Renal cortex interstitium (tissue), 11 donors: ENCODE results near the gene PCDH15. TPM values are rescaled to one million over a fixed set of nuclear protein-coding genes. Genes with fewer than 3 reads are reported as not detected.
A peak's percentile ranks its signal among the peaks of the same experiment; 100 is the strongest.
"Not testable (repeated sequence)": the region's sequence is repeated elsewhere in the genome, so short reads cannot be mapped to it uniquely, and the experiment has no call there.

Experiments used
- DNase-seq, 11 donors: peaks; one replicate each; pipeline ENCODE4 v3.0.0-alpha.2; 2013; ENCODE audit warnings: low read depth in 9 of 11, low spot score in 4 of 11; ENCODE audit errors: extremely low read depth in 1 of 11
- polyA plus RNA-seq, 3 donors: library from polyadenylated mRNA; unstranded; fragments of 120-200 nt; gene quantifications; one replicate each; pipeline ENCODE4 v1.2.1, GENCODE V29; 2013; ENCODE audit not compliant: insufficient read length in 3 of 3

The PCDH15 gene
- polyA plus RNA-seq, 3 donors: 7.6 to 11.1 (median 7.7) TPM

- DNase-seq: no peak
Observed at GRCh38 chr10:54469587-54470323, 331.3 kb downstream of the PCDH15 start.

GRCh38 chr10:54454271-54454670 is 346.8 kb downstream of the PCDH15 start:
- no peak for DNase-seq

- DNase-seq: peak in 6 of 11 donors; percentile 9 to 33 (median 18)
Observed at GRCh38 chr10:54449056-54449455, 352.0 kb downstream of the PCDH15 start.

DNA sequence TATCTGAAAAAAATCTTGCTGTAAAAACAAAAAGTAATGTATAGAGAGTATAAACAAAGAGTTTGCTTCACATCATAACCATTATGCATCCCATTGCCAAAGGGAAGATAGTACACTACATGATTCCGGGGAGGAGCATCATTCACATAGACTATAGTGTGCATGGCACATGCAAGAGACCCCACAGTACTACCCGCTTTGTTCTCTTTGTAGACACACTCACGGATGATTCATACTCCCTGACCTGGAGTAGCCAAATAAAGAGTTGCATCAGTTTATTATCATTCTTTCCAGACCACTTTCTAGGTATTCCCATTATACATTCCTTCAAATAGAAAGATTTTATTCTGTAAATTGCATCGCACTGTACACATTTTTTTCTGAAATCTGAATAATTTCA is 356.9 kb downstream of the PCDH15 start:
- DNase-seq: no peak

- DNase-seq: peak in 3 of 11 donors; percentile 7 to 20 (median 15)
Observed at GRCh38 chr10:54441275-54441674, 359.8 kb downstream of the PCDH15 start.

GRCh38 chr10:54434782-54435181 is 366.2 kb downstream of the PCDH15 start:
- DNase-seq: no peak

DNA sequence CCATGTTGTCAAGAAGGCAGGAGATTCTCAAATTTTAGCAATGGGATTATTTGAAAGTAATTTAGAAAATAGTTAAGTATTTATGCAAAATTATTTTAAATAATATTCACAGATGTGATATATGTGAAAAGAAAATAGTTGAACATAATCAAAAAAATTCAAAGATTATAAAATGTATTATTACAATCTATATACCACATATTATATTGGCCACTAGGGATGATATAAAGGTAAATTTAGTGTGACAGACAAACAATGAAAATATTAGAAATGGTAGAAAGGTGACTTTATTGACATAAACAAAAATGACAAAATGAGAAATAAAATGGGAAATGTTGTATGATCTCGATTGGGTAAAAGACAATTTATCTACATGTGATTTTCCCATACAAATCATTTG is 385.5 kb downstream of the PCDH15 start:
- no peak for DNase-seq

DNA sequence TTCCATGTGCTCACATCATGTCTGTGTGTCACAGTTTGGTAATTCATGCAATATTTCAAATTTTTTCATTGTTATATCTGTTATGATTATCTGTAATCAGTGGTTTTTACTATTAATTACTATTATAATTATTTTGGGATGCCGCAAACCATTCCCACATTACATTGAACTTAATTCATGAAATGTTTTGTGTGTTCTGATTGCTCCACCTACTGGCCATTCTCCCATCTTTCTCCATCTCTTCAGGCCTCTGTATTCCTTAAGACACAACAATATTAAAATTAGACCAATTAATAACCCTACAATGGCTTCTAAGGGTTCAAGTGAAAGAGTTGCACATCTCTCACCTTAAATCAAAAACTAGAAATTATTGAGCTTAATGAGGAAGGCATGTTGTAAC is 398.5 kb downstream of the PCDH15 start:
- peak in 8 of 11 donors; percentile 1 to 31 (median 22) for DNase-seq

GRCh38 chr10:54396031-54396430 is 405.0 kb downstream of the PCDH15 start:
- DNase-seq: no peak

- DNase-seq: not testable (repeated sequence)
Observed at GRCh38 chr10:54394598-54394997, 406.4 kb downstream of the PCDH15 start.

- DNase-seq: no peak
Observed at GRCh38 chr10:54372179-54372578, 428.9 kb downstream of the PCDH15 start.

- no peak for DNase-seq
Observed at GRCh38 chr10:54368984-54369383, 432.0 kb downstream of the PCDH15 start.

DNA sequence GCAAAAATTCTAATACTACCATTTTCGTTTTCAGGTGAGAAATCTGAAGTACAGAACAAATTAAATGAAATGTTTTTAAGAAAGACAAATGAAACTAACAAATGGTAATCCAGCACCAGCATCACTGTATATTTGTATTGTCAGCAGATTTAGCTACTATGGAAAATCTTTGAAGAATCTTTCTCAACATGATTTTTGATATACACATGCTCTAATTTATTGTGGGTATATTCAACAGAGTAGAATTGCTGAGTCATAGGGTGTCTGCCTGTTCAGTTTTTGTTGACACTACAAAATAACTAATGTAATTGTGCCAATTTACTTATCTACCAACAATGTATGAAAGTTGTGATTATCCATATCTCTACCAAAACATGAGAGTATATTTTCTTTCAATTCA is 437.6 kb downstream of the PCDH15 start:
- DNase-seq: no peak

DNA sequence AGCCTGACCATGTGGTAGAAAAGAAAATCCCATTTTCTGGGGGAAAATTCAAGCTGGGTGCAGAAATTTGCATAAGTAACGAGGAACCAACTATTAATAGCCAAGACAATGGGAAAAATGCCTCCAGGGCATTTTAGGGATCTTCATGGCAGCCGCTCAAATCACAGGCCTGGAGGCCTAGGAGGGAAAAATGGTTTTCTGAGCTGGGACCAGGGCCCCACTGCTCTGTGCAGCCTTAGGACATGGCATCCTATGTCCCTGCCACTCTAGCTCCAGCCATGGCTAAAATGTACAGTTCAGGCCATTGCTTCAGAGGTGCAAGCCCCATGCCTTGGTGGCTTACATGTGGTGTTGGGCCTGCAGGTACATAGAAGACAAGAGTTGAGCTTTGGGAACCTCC is 459.0 kb downstream of the PCDH15 start:
- DNase-seq: no peak

DNA sequence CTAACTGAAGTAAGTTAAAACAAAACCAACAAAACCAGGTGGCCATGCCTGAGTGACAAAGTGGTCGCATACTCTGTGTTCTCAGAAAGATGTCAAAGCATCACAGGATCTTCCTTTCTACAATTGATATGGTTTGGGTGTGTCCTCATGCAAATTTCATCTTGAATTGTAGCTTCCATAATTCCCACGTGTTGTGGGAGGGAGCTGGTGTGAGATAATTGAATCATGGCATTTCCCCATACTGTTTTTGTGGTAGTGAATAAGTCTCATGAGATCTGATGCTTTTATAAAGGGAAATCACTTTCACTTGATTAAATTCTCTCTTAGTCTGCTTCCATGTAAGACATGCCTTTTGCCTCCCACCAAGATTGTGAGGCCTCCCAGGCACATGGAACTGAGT is 465.7 kb downstream of the PCDH15 start:
- DNase-seq: no peak

DNA sequence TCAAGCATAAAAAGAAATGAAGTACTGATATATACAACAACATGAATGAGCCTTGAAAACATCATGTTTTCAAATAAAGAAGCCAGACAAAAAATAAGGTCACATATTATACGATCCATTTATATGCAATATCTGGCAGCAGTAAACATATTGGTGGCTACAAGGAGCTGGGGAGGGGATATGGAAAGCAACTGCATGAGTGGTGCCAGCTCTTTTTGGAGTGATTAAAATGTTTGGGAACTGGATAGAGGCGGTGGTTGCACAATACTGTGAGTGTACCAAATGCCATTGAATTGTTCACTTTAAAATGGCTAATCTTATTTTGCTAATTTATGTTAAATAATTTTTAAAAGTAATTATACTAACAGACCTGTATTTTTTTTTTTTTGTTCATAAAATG is 481.7 kb downstream of the PCDH15 start:
- DNase-seq: no peak

DNA sequence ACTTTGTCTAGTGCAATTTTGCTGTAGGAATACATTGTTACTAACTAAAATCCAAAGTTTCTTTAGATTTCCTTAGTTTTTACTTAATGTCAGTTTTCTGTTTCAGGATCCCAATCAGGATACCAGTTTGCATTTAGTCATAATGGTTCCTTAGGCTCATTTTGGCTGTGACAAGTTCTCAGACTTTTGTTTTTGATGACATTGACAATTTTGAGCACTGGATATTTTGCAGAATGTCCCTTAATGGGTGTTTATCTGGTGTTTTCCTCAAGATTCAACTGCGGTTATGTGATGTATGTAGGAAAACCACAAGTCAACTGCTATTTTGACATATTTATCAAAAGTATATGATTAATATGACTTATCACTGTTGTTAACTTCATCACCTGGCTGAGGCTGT is 482.6 kb downstream of the PCDH15 start:
- DNase-seq: no peak

DNA sequence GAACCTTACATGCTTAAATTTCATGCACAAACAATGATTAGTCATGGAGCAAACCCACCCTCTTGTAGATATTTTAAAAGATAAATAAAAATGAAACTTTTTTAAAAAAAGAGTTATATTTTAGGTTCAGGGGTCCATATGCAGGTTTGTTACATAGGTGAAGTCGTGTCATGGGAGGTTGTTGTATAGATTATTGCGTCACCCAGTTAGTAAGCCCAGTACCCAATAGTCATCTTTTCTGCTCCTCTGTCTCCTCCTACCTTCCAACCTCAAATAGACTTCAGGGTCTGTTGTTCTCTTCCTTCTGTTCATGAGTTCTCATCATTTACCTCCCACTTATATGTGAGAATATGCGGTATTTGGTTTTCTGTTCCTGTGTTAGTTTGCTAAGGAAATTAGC is 486.6 kb downstream of the PCDH15 start:
- no peak for DNase-seq

DNA sequence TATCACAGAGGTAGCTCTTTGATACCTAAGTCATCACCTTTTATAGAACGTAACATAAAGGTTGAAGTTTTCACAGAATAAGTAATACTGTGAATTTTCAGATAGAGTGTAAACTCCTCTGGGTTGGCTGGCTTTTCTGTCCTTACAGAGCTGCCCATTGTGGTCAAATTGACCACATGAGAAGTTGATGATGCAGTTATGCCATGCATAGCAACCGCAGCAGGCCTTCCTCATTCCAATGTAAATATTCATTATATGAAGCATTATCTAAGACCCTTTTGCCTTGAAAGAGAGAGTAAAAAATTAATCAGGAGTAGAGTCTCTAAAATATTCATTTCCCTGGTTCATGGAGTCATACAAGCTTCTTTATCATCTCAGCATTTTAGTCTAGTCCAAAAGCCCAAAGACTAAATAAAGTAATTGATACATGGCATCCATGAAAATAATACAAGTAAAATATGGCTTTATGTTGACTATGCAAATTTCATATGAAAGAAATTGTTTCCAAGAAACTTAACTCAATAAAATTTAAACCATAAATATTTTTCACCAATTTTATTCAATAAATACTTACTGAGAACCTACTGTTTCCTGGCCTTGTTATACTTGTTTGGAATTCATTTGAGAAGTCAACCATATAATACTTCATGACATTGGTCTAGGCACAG is 516.4 kb downstream of the PCDH15 start:
- DNase-seq: no peak

GRCh38 chr10:54282012-54282411 is 519.0 kb downstream of the PCDH15 start:
- DNase-seq: no peak

DNA sequence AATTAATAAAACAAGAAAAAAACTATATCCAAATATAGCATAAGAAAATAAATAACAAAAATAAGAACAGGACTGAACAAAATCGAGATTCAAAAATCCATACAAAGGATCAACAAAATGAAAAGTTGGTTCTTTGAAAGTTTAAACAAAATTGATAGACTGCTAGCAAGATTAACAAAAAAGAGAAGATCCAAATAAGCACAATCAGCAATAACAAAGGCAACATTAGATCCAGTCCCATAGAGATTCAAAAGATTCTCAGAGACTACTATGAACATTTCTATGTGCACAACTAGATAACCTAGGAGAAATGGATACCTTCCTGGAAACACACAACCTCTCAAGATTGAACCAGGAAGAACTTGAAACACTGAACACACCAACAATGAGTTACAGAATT is 534.6 kb downstream of the PCDH15 start:
- no peak for DNase-seq
